GM23338 (cell line): ENCODE data around the gene REEP6. TPM values are rescaled to one million over a fixed set of nuclear protein-coding genes. Genes with fewer than 3 reads are reported as not detected.

Source experiments
- EZH2 ChIP-seq: fragments of 200-600 bp; sonication (generic); IDR thresholded peaks from one replicate; pipeline ENCODE4 v1.8.0; 2017; ENCODE audit warnings: antibody characterized with exemption, mild to moderate bottlenecking, low read depth; ENCODE audit not compliant: unreplicated experiment
- EZH2phosphoT487 ChIP-seq: fragments of 200-600 bp; sonication (generic); IDR thresholded peaks from one replicate; pipeline ENCODE4 v1.8.1; 2018; ENCODE audit warnings: antibody characterized with exemption; ENCODE audit not compliant: unreplicated experiment
- ZNF114 ChIP-seq: fragments of 250-450 bp; sonication (Bioruptor Pico); IDR thresholded peaks from 2 replicates; pipeline ENCODE4 v1.5.0; 2020; ENCODE audit warnings: mild to moderate bottlenecking, moderate library complexity
- polyA plus RNA-seq: library from polyadenylated mRNA; unstranded; fragments of >200 nt; fragmentation: Nextera tagmentation; extraction: Ambion mirVana; gene quantifications from 2 replicates; pipeline ENCODE4 v1.2.1, GENCODE V29; 2016
- total RNA-seq: library from RNA; depleted of rRNA; stranded (reverse); fragments of >200 nt; shearing (Covaris generic); gene quantifications from 2 replicates; pipeline ENCODE4 v1.2.3, GENCODE V29; 2014
- TF ChIP-seq, protein P1 (sequence below): IDR thresholded peaks from one replicate; pipeline ENCODE4 v1.6.1; 2018; ENCODE audit warnings: antibody characterized with exemption; ENCODE audit not compliant: unreplicated experiment
- TF ChIP-seq, protein P2 (sequence below): fragments of 250-450 bp; sonication (Bioruptor Pico); IDR thresholded peaks from 2 replicates; pipeline ENCODE4 v1.5.0; 2020; ENCODE audit warnings: mild to moderate bottlenecking, moderate library complexity

Gene REEP6
- total and polyA plus RNA-seq, 2 experiments from 2014 or later, result 15.2 to 20.0 TPM

DNA sequence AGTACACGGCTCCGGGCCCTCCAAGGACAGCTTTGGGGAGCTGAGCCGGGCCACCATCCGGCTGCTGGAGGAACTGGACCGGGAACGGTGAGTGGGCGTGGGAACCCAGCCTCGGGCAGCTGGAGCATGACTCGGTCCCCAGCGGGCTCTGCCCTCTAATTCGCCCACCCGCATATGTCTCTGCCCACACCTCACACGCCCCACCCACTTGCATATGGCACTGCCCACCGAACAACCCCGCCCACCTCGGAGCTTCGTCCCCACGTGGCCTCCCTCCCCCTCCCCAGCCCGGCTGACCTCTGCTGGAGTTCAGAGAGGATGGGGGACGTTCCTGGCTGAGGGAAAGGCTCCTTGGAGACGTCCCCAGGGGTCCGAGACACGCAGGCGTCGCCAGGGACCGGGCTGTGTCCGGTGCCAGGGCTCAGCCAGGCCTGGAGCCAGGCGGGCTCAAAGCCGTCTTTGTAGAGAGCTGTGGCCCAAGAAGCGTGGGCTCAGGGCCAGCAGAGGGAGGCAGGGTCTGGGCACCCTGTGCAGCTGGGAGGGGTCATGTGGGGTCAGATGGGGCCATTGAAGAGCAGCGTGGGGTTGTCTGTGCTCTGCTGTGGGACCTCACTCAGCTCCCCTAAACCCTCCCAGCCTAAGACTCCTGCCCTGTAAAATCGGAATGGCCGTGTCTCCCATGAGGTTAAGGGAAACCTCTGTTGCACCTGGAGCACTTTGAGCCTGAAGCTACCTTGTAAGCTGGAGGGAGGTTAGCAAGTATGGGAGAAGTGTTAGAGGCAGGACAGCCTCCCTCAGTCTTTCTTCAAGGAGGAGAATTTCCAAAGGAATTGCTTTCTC is 37.2 kb upstream of the REEP6 start (continued):
- TF ChIP-seq, protein P1, sequence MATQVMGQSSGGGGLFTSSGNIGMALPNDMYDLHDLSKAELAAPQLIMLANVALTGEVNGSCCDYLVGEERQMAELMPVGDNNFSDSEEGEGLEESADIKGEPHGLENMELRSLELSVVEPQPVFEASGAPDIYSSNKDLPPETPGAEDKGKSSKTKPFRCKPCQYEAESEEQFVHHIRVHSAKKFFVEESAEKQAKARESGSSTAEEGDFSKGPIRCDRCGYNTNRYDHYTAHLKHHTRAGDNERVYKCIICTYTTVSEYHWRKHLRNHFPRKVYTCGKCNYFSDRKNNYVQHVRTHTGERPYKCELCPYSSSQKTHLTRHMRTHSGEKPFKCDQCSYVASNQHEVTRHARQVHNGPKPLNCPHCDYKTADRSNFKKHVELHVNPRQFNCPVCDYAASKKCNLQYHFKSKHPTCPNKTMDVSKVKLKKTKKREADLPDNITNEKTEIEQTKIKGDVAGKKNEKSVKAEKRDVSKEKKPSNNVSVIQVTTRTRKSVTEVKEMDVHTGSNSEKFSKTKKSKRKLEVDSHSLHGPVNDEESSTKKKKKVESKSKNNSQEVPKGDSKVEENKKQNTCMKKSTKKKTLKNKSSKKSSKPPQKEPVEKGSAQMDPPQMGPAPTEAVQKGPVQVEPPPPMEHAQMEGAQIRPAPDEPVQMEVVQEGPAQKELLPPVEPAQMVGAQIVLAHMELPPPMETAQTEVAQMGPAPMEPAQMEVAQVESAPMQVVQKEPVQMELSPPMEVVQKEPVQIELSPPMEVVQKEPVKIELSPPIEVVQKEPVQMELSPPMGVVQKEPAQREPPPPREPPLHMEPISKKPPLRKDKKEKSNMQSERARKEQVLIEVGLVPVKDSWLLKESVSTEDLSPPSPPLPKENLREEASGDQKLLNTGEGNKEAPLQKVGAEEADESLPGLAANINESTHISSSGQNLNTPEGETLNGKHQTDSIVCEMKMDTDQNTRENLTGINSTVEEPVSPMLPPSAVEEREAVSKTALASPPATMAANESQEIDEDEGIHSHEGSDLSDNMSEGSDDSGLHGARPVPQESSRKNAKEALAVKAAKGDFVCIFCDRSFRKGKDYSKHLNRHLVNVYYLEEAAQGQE, result no peak
- no peak for TF ChIP-seq EZH2phosphoT487
- TF ChIP-seq, protein P2, sequence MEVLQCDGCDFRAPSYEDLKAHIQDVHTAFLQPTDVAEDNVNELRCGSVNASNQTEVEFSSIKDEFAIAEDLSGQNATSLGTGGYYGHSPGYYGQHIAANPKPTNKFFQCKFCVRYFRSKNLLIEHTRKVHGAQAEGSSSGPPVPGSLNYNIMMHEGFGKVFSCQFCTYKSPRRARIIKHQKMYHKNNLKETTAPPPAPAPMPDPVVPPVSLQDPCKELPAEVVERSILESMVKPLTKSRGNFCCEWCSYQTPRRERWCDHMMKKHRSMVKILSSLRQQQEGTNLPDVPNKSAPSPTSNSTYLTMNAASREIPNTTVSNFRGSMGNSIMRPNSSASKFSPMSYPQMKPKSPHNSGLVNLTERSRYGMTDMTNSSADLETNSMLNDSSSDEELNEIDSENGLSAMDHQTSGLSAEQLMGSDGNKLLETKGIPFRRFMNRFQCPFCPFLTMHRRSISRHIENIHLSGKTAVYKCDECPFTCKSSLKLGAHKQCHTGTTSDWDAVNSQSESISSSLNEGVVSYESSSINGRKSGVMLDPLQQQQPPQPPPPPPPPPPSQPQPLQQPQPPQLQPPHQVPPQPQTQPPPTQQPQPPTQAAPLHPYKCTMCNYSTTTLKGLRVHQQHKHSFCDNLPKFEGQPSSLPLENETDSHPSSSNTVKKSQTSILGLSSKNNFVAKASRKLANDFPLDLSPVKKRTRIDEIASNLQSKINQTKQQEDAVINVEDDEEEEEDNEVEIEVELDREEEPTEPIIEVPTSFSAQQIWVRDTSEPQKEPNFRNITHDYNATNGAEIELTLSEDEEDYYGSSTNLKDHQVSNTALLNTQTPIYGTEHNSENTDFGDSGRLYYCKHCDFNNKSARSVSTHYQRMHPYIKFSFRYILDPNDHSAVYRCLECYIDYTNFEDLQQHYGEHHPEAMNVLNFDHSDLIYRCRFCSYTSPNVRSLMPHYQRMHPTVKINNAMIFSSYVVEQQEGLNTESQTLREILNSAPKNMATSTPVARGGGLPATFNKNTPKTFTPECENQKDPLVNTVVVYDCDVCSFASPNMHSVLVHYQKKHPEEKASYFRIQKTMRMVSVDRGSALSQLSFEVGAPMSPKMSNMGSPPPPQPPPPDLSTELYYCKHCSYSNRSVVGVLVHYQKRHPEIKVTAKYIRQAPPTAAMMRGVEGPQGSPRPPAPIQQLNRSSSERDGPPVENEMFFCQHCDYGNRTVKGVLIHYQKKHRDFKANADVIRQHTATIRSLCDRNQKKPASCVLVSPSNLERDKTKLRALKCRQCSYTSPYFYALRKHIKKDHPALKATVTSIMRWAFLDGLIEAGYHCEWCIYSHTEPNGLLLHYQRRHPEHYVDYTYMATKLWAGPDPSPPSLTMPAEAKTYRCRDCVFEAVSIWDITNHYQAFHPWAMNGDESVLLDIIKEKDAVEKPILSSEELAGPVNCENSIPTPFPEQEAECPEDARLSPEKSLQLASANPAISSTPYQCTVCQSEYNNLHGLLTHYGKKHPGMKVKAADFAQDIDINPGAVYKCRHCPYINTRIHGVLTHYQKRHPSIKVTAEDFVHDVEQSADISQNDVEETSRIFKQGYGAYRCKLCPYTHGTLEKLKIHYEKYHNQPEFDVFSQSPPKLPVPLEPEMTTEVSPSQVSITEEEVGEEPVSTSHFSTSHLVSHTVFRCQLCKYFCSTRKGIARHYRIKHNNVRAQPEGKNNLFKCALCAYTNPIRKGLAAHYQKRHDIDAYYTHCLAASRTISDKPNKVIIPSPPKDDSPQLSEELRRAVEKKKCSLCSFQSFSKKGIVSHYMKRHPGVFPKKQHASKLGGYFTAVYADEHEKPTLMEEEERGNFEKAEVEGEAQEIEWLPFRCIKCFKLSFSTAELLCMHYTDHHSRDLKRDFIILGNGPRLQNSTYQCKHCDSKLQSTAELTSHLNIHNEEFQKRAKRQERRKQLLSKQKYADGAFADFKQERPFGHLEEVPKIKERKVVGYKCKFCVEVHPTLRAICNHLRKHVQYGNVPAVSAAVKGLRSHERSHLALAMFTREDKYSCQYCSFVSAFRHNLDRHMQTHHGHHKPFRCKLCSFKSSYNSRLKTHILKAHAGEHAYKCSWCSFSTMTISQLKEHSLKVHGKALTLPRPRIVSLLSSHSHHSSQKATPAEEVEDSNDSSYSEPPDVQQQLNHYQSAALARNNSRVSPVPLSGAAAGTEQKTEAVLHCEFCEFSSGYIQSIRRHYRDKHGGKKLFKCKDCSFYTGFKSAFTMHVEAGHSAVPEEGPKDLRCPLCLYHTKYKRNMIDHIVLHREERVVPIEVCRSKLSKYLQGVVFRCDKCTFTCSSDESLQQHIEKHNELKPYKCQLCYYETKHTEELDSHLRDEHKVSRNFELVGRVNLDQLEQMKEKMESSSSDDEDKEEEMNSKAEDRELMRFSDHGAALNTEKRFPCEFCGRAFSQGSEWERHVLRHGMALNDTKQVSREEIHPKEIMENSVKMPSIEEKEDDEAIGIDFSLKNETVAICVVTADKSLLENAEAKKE (CRISPR knock-in tag), result no peak
- no peak for TF ChIP-seq EZH2
- TF ChIP-seq ZNF114 (CRISPR knock-in tag), result no peak
